ENCODE data around the gene TSHZ1. TPM values are rescaled to one million over a fixed set of nuclear protein-coding genes. Genes with fewer than 3 reads are reported as not detected.

TSHZ1 gene
- total and polyA plus RNA-seq, 8 donors = 13.3 to 38.5 (median 31.7) TPM

- TF ChIP-seq CTCF (IDR thresholded peaks at IDR 0.05) = no peak
- intact Hi-C loops (cut with DNase I) = no loop called here
- Histone ChIP-seq H3K4me3 (no peak overlapping the region), H3K9me3 (no peaks in the 10 kb centered on the region), H3K27ac (no peak overlapping the region), H3K27me3 (no peaks in the 10 kb centered on the region), H3K36me3 (peaks cover 2 to 35% of the 10 kb centered on the region in 2 donors), H3K4me1 (no peaks in the 10 kb centered on the region)
- DNase-seq (no peak), ATAC-seq (no peak)
These were observed 77.1 kb downstream of the TSHZ1 start for GRCh38 chr18:75287700-75288099.

- Histone ChIP-seq H3K27me3 (no peaks in the 10 kb centered on the region), H3K4me1 (no peaks in the 10 kb centered on the region), H3K9me3 (no peaks in the 10 kb centered on the region), H3K27ac (no peak overlapping the region), H3K36me3 (peaks cover 2 to 35% of the 10 kb centered on the region in 2 donors), H3K4me3 (no peak overlapping the region)
- ATAC-seq (no peak), DNase-seq (no peak)
- TF ChIP-seq CTCF (IDR thresholded peaks at IDR 0.05) = no peak
- intact Hi-C loops (cut with DNase I) = no loop called here
These were observed 79.2 kb downstream of the TSHZ1 start for GRCh38 chr18:75289761-75290160.

- TF ChIP-seq CTCF (IDR thresholded peaks at IDR 0.05) = no peak
- no peak overlapping the region for H3K4me3 ChIP-seq
- H3K4me1 ChIP-seq = no peaks in the 10 kb centered on the region
- H3K27ac ChIP-seq = no peak overlapping the region
- DNase-seq = peak in 1 of 4 donors; percentile 9
- intact Hi-C loops (cut with DNase I) = no loop called here
- H3K36me3 ChIP-seq = peaks cover 2 to 26% of the 10 kb centered on the region in 2 donors
- H3K27me3 ChIP-seq = no peaks in the 10 kb centered on the region
- H3K9me3 ChIP-seq = no peaks in the 10 kb centered on the region
- no peak for ATAC-seq
These were observed 80.3 kb downstream of the TSHZ1 start for GRCh38 chr18:75290737-75291358.

GRCh38 chr18:75291460-75291859, 80.9 kb downstream of the TSHZ1 start:
- no peaks in the 10 kb centered on the region for H3K27me3 ChIP-seq
- no peak for DNase-seq
- no peak overlapping the region for H3K4me3 ChIP-seq
- H3K4me1 ChIP-seq = no peaks in the 10 kb centered on the region
- no peak overlapping the region for H3K27ac ChIP-seq
- no peak for ATAC-seq
- intact Hi-C loops (cut with DNase I) = no loop called here
- no peaks in the 10 kb centered on the region for H3K9me3 ChIP-seq
- H3K36me3 ChIP-seq = peaks cover 2 to 20% of the 10 kb centered on the region in 2 donors
- TF ChIP-seq CTCF (IDR thresholded peaks at IDR 0.05) = no peak

- Histone ChIP-seq H3K36me3 (peaks cover 0 to 2% of the 10 kb centered on the region in 2 donors), H3K27ac (no peak overlapping the region), H3K27me3 (no peaks in the 10 kb centered on the region), H3K9me3 (no peaks in the 10 kb centered on the region), H3K4me3 (no peak overlapping the region), H3K4me1 (no peaks in the 10 kb centered on the region)
- intact Hi-C loops (cut with DNase I) = no loop called here
- TF ChIP-seq CTCF (IDR thresholded peaks at IDR 0.05) = no peak
- no peak for DNase-seq
- no peak for ATAC-seq
These were observed 83.0 kb downstream of the TSHZ1 start for GRCh38 chr18:75293591-75293990.

Data from left lung (tissue), 10 donors.